NK-92 treated with Interleukin-12 subunit alpha and Interleukin-12 subunit beta, amount 100 ng/mL, for 24 hours (cell line): ENCODE results near the gene LGALS7.

Source experiments
- DNase-seq: peaks from one replicate; lab custom pipeline; 2025; lab: John Stamatoyannopoulos, UW

LGALS7 gene

GRCh38 chr19:38737921-38738737 lies 35.2 kb downstream of the LGALS7 start:
- DNase-seq = no peak

GRCh38 chr19:38737281-38737865 lies 35.9 kb downstream of the LGALS7 start:
- DNase-seq = no peak

GRCh38 chr19:38736413-38737280 lies 36.7 kb downstream of the LGALS7 start:
- no peak for DNase-seq

- no peak for DNase-seq
These were observed 37.3 kb downstream of the LGALS7 start for GRCh38 chr19:38736036-38736412.

- DNase-seq = no peak
These were observed 38.0 kb downstream of the LGALS7 start for GRCh38 chr19:38735257-38735686.

- DNase-seq = peak; percentile 42
These were observed 38.7 kb downstream of the LGALS7 start for GRCh38 chr19:38734426-38735256.

- DNase-seq = no peak
These were observed 39.2 kb downstream of the LGALS7 start for GRCh38 chr19:38734176-38734425.

GRCh38 chr19:38733493-38734175 lies 39.7 kb downstream of the LGALS7 start:
- peak; percentile 15 for DNase-seq

GRCh38 chr19:38733241-38733492 lies 40.1 kb downstream of the LGALS7 start:
- no peak for DNase-seq

GRCh38 chr19:38731654-38732301 lies 41.5 kb downstream of the LGALS7 start:
- DNase-seq = no peak

GRCh38 chr19:38730731-38731589 lies 42.4 kb downstream of the LGALS7 start:
- DNase-seq = no peak

- no peak for DNase-seq
These were observed 42.9 kb downstream of the LGALS7 start for GRCh38 chr19:38730470-38730730.

- DNase-seq = peak; percentile 34
These were observed 43.5 kb downstream of the LGALS7 start for GRCh38 chr19:38729653-38730469.

- DNase-seq = no peak
These were observed 44.4 kb downstream of the LGALS7 start for GRCh38 chr19:38728752-38729541.

GRCh38 chr19:38727868-38728660 lies 45.3 kb downstream of the LGALS7 start:
- DNase-seq = no peak

GRCh38 chr19:38727306-38727867 lies 45.9 kb downstream of the LGALS7 start:
- no peak for DNase-seq

GRCh38 chr19:38726761-38727301 lies 46.5 kb downstream of the LGALS7 start:
- DNase-seq = peak; percentile 16
